B cell (primary cell): ENCODE data around the gene TRIO. TPM values are rescaled to one million over a fixed set of nuclear protein-coding genes. Genes with fewer than 3 reads are reported as not detected.

Experiments
- ATAC-seq: fragments of 200-7000 bp; cut with Tn5 transposase; one replicate; pipeline ENCODE4 v1.10.0; 2021; ENCODE audit warnings: low read depth, mild to moderate bottlenecking, moderate number of reproducible peaks, moderate library complexity
- CTCF ChIA-PET: fragments of 350-600 bp; sonication (Branson Sonifier 250); formaldehyde crosslinking; loops from one replicate; lab custom pipeline; 2021; ENCODE audit warnings: antibody characterized with exemption, inconsistent platforms; lab: Charles Lee
- POLR2A ChIA-PET: fragments of 350-600 bp; sonication (Branson Sonifier 250); formaldehyde crosslinking; loops from one replicate; lab custom pipeline; 2021; ENCODE audit warnings: antibody characterized with exemption; lab: Charles Lee
- DNase-seq: peaks from one replicate; pipeline ENCODE4 v3.0.0; 2013
- H2AFZ ChIP-seq: 2 replicates; pipeline ENCODE4 v1.6.1; 2012; ENCODE audit warnings: mild to moderate bottlenecking, low read depth, low read length; ENCODE audit not compliant: insufficient read depth, poor library complexity, severe bottlenecking
- H3K27ac ChIP-seq, 2 donors: 1 replicate in 1 of 2; 2 replicates in 1 of 2; pipeline ENCODE4 v1.5.1; 2012 to 2013; ENCODE audit warnings: low read length in 2 of 2, mild to moderate bottlenecking in 2 of 2, moderate library complexity in 1 of 2
- H3K27me3 ChIP-seq, 4 experiments: fragments of 200-600 bp in 1 of 4; sonication (generic) in 1 of 4; replicated peaks in 1 of 4; 1 replicate in 2 of 4; 2 replicates in 2 of 4; pipeline versions ENCODE4 v1.6.1 to v1.7.0; 2013 to 2016; ENCODE audit warnings: low read length in 3 of 4, mild to moderate bottlenecking in 2 of 4, mixed read lengths in 1 of 4, moderate library complexity in 1 of 4; ENCODE audit not compliant: insufficient read depth in 4 of 4, control insufficient read depth in 3 of 4; ENCODE audit errors: control extremely low read depth in 1 of 4
- H3K36me3 ChIP-seq, 2 experiments: replicated peaks in 1 of 2; 1 replicate in 1 of 2; 2 replicates in 1 of 2; pipeline versions ENCODE4 v1.6.1 to v1.7.1; 2013; ENCODE audit warnings: low read length in 1 of 2; ENCODE audit not compliant: insufficient read depth in 2 of 2, control insufficient read depth in 1 of 2; ENCODE audit errors: control extremely low read depth in 1 of 2, extremely low read depth in 1 of 2
- H3K4me1 ChIP-seq, 2 donors: fragments of 200-600 bp in 1 of 2; sonication (generic) in 1 of 2; 1 replicate in 1 of 2; 2 replicates in 1 of 2; pipeline versions ENCODE4 v1.5.1 to v1.6.1; 2013 to 2017; ENCODE audit warnings: low read length in 2 of 2; ENCODE audit not compliant: control insufficient read depth in 2 of 2, insufficient read depth in 2 of 2
- H3K4me2 ChIP-seq: replicated peaks from 2 replicates; pipeline ENCODE3; 2012; ENCODE audit warnings: mild to moderate bottlenecking, low read depth, low read length; ENCODE audit not compliant: poor library complexity, severe bottlenecking
- H3K4me3 ChIP-seq, 5 experiments: fragments of 200-600 bp in 1 of 5; sonication (generic) in 1 of 5; 1 replicate in 3 of 5; 2 replicates in 2 of 5; pipeline versions ENCODE4 v1.5.1 to v1.7.0; 2011 to 2016; ENCODE audit warnings: low read length in 4 of 5, mild to moderate bottlenecking in 4 of 5, low read depth in 2 of 5, control low read depth in 1 of 5, moderate library complexity in 1 of 5; ENCODE audit not compliant: insufficient read depth in 1 of 5; ENCODE audit errors: control extremely low read depth in 1 of 5, extremely low read depth in 1 of 5
- H3K79me2 ChIP-seq: fragments of 200-600 bp; sonication (generic); one replicate; pipeline ENCODE4 v1.6.0; 2016; ENCODE audit warnings: low read length; ENCODE audit not compliant: control insufficient read depth, insufficient read depth
- H3K9ac ChIP-seq: fragments of 200-600 bp; sonication (generic); 2 replicates; pipeline ENCODE4 v1.6.1; 2017; ENCODE audit warnings: mild to moderate bottlenecking, low read length, moderate library complexity
- H3K9me3 ChIP-seq, 3 donors: one replicate each; pipeline versions ENCODE4 v1.6.1 to v1.7.1; 2013; ENCODE audit warnings: low read length in 2 of 3; ENCODE audit not compliant: control insufficient read depth in 2 of 3, insufficient read depth in 1 of 3; ENCODE audit errors: control extremely low read depth in 1 of 3
- H4K20me1 ChIP-seq: 2 replicates; pipeline ENCODE4 v1.6.0; 2012; ENCODE audit warnings: mild to moderate bottlenecking, low read length; ENCODE audit not compliant: insufficient read depth, control insufficient read depth, poor library complexity, severe bottlenecking
- H3K27ac Mint-ChIP-seq: one replicate; pipeline ENCODE4 v1.8.0; 2021; ENCODE audit warnings: mixed read lengths
- H3K27me3 Mint-ChIP-seq: one replicate; pipeline ENCODE4 v1.8.0; 2021; ENCODE audit warnings: mixed read lengths
- H3K4me1 Mint-ChIP-seq: one replicate; pipeline ENCODE4 v1.8.0; 2021; ENCODE audit warnings: mixed read lengths
- H3K4me3 Mint-ChIP-seq: one replicate; pipeline ENCODE4 v1.8.0; 2021; ENCODE audit warnings: mixed read lengths
- H3K9me3 Mint-ChIP-seq: one replicate; pipeline ENCODE4 v1.8.0; 2022; ENCODE audit warnings: mixed read lengths; ENCODE audit not compliant: insufficient read depth
- CTCF ChIP-seq: fragments of 200-600 bp; IDR thresholded peaks from one replicate; pipeline ENCODE4 v1.8.0; 2022; ENCODE audit warnings: antibody characterized with exemption, mild to moderate bottlenecking
- EZH2 ChIP-seq: IDR thresholded peaks from 2 replicates; pipeline ENCODE4 v1.6.1; 2012; ENCODE audit warnings: borderline replicate concordance, low read depth, mild to moderate bottlenecking, moderate library complexity, low read length; ENCODE audit not compliant: insufficient read depth, poor library complexity, severe bottlenecking
- WGBS: methylation state at CpG from one replicate; pipeline ENCODE4 v1.1.5; 2013; ENCODE audit warnings: missing lambda C conversion rate; ENCODE audit not compliant: insufficient coverage; 5-methylcytosine and 5-hydroxymethylcytosine counted together
- intact Hi-C: fragments of 100-400 bp; cut with micrococcal nuclease; formaldehyde crosslinking; loops from one replicate; pipeline ENCODE4 v1.10.0; 2022
- polyA plus RNA-seq: library from polyadenylated mRNA; depleted of rRNA; stranded (reverse); fragments of >200 nt; gene quantifications from 2 replicates; pipeline ENCODE4 v1.2.3, GENCODE V29; 2012
- total RNA-seq, 2 donors: library from RNA; stranded (reverse); fragments of 120-200 nt in 1 of 2; gene quantifications; 1 replicate in 1 of 2; 2 replicates in 1 of 2; pipeline versions ENCODE4 v1.2.3 to v1.2.4, GENCODE V29; 2013 to 2022

The TRIO gene
- total and polyA plus RNA-seq, 2 donors (not counting 1 experiment from before 2014, with no cell fraction given): 90.5 to 479 TPM

GRCh38 chr5:14523243-14524034 lies 380.3 kb downstream of the TRIO start:
- H3K4me1 ChIP-seq: peaks cover 11 to 20% of the 10 kb centered on the region in 2 donors
- H3K4me1 Mint-ChIP-seq: peaks cover 23% of the 10 kb centered on the region
- CTCF ChIA-PET: no interaction called here
- no peak for TF ChIP-seq EZH2
- no peaks in the 10 kb centered on the region for H3K9me3 ChIP-seq
- H4K20me1 ChIP-seq: no peaks in the 10 kb centered on the region
- WGBS: 99% methylated on average over 10 of the region's 12 CpGs
- no peak overlapping the region for H3K4me3 Mint-ChIP-seq
- H3K27me3 Mint-ChIP-seq: no peaks in the 10 kb centered on the region
- no peak overlapping the region for H3K4me2 ChIP-seq
- H2AFZ ChIP-seq: no peak overlapping the region
- H3K27ac ChIP-seq: no peak overlapping the region
- no peak overlapping the region for H3K9ac ChIP-seq
- H3K79me2 ChIP-seq: no peaks in the 10 kb centered on the region
- peaks cover 5% of the 10 kb centered on the region for H3K9me3 Mint-ChIP-seq
- no peak overlapping the region for H3K4me3 ChIP-seq
- H3K27ac Mint-ChIP-seq: no peak overlapping the region
- DNase-seq: no peak
- no peaks in the 10 kb centered on the region for H3K27me3 ChIP-seq
- intact Hi-C loops: no loop called here
- ATAC-seq: no peak
- POLR2A ChIA-PET: no interaction called here
- no peaks in the 10 kb centered on the region for H3K36me3 ChIP-seq

GRCh38 chr5:14525397-14525796 lies 382.3 kb downstream of the TRIO start:
- POLR2A ChIA-PET: no interaction called here
- WGBS: 98% methylated on average over 4 of the region's 4 CpGs
- Histone ChIP-seq H3K27ac (no peak overlapping the region), H3K4me2 (no peak overlapping the region), H3K9me3 (no peaks in the 10 kb centered on the region), H3K4me3 (no peak overlapping the region), H3K4me1 (peaks cover 11 to 16% of the 10 kb centered on the region in 2 donors), H3K9ac (no peak overlapping the region), H3K36me3 (no peaks in the 10 kb centered on the region), H3K27me3 (no peaks in the 10 kb centered on the region), H2AFZ (no peak overlapping the region), H4K20me1 (no peaks in the 10 kb centered on the region), H3K79me2 (no peaks in the 10 kb centered on the region)
- Mint-ChIP-seq H3K9me3 (no peaks in the 10 kb centered on the region), H3K27ac (no peak overlapping the region), H3K4me3 (no peak overlapping the region), H3K27me3 (no peaks in the 10 kb centered on the region), H3K4me1 (peaks cover 16% of the 10 kb centered on the region)
- intact Hi-C loops: no loop called here
- CTCF ChIA-PET: no interaction called here
- no peak for ATAC-seq
- TF ChIP-seq CTCF (no peak), EZH2 (no peak)
- no peak for DNase-seq
